ENCODE results near the gene FOXJ1.

DNA sequence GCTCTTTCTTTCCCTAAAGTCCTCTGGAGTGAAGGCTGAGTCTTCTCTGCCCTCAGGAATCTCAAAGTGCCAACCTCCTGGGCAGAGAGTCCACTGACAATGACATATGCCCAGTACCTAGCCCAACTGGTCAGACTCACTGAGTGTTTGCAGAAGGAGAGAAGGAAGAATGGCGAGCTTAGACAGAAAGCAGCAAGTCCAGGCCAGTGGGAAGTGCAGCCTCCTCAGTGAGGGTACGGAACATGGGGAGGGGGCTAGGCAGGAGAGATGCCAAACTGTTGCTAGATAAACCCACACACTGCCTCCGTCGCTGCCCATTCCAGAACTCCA lies 38.1 kb downstream of the FOXJ1 start:
- TF ChIP-seq, protein P1, sequence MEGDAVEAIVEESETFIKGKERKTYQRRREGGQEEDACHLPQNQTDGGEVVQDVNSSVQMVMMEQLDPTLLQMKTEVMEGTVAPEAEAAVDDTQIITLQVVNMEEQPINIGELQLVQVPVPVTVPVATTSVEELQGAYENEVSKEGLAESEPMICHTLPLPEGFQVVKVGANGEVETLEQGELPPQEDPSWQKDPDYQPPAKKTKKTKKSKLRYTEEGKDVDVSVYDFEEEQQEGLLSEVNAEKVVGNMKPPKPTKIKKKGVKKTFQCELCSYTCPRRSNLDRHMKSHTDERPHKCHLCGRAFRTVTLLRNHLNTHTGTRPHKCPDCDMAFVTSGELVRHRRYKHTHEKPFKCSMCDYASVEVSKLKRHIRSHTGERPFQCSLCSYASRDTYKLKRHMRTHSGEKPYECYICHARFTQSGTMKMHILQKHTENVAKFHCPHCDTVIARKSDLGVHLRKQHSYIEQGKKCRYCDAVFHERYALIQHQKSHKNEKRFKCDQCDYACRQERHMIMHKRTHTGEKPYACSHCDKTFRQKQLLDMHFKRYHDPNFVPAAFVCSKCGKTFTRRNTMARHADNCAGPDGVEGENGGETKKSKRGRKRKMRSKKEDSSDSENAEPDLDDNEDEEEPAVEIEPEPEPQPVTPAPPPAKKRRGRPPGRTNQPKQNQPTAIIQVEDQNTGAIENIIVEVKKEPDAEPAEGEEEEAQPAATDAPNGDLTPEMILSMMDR (IDR thresholded peaks at IDR 0.05; ENCODE audit: low read depth, low read length), result no peak
- TF ChIP-seq EZH2phosphoT487 (IDR thresholded peaks at IDR 0.05; ENCODE audit: low read depth), result no peak
